C4-2B (cell line): ENCODE measurements around the gene PON1.

Experiments used
- H3K27ac ChIP-seq: fragments of 450-650 bp; 2 replicates; pipeline ENCODE4 v1.5.1; 2017
- ZFX ChIP-seq: fragments of 450-650 bp; IDR thresholded peaks from 2 replicates; pipeline ENCODE4 v1.6.1; 2017
- TF ChIP-seq, protein P1 (sequence below): fragments of 450-650 bp; conservative IDR thresholded peaks from 2 replicates; pipeline ENCODE4 v1.5.1; 2017; ENCODE audit warnings: mild to moderate bottlenecking

PON1 gene

DNA sequence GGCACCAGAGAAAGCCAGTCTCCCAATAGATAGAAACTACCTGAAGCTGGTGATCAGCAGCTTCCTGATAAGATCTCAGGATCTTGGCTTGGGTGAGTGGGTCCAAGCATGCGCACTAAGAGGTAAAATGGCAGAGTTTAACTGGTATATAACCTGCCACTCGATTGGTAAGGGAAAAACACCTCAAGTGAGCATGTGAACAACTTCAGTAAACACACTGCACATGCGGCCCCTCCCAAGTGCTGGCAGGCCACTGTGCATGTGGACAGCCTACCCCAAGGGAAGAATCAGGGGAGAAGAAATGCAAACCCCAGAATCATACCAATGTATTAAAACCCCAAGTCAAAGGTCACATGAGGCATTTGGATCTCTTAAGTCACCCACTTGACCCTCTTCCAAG is 17.7 kb upstream of the PON1 start:
- H3K27ac ChIP-seq, result no peak overlapping the region
- TF ChIP-seq, protein P1, sequence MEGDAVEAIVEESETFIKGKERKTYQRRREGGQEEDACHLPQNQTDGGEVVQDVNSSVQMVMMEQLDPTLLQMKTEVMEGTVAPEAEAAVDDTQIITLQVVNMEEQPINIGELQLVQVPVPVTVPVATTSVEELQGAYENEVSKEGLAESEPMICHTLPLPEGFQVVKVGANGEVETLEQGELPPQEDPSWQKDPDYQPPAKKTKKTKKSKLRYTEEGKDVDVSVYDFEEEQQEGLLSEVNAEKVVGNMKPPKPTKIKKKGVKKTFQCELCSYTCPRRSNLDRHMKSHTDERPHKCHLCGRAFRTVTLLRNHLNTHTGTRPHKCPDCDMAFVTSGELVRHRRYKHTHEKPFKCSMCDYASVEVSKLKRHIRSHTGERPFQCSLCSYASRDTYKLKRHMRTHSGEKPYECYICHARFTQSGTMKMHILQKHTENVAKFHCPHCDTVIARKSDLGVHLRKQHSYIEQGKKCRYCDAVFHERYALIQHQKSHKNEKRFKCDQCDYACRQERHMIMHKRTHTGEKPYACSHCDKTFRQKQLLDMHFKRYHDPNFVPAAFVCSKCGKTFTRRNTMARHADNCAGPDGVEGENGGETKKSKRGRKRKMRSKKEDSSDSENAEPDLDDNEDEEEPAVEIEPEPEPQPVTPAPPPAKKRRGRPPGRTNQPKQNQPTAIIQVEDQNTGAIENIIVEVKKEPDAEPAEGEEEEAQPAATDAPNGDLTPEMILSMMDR, result no peak
- TF ChIP-seq ZFX, result no peak

- TF ChIP-seq, protein P1, result no peak
- TF ChIP-seq ZFX, result no peak
- H3K27ac ChIP-seq, result no peak overlapping the region
Measured at GRCh38 chr7:95340491-95340890, 16.2 kb upstream of the PON1 start.

DNA sequence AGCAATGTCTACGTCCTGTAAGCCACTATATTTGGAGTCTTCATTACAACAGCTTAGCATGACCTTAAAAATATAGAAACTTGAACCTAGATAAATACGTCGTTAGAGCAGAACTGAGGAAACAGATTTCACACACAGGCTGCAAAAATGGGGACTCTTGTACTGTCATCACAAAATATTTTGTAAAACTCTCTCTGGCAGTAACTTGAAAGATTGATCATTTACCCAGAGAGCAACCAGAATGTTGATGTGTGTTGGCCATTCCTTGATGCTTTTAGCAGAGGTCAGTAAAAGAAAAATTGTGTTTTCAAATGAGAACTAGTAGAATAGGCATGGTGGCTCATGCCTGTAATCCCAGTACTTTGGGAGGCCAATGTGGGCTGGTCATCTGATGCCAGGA is 14.5 kb upstream of the PON1 start:
- TF ChIP-seq, protein P1, result no peak
- TF ChIP-seq ZFX, result no peak
- H3K27ac ChIP-seq, result no peak overlapping the region

DNA sequence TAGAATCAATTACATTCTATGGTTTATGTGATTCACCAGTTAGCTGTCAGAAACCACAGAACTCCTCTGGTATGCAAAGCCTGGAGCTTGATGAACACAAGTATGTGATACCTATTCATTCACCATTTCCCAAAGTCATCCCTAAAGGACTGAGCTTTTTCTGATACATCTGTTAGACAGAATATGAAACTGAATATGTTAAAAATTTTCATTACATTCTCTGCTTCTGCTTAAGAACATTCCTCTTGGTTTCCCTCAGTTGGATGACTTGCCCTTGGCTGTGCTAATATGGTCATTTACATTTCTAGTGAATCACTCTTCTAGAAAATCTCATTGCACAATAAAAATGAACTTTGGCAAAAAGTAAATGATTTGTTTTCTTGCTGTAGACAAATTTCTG is 10.8 kb upstream of the PON1 start:
- no peak overlapping the region for H3K27ac ChIP-seq
- TF ChIP-seq ZFX, result no peak
- TF ChIP-seq, protein P1, result no peak

GRCh38 chr7:95334447-95334846 is 10.1 kb upstream of the PON1 start:
- H3K27ac ChIP-seq, result no peak overlapping the region
- TF ChIP-seq ZFX, result no peak
- TF ChIP-seq, protein P1, result no peak

GRCh38 chr7:95330961-95331337 is 6.6 kb upstream of the PON1 start:
- H3K27ac ChIP-seq, result no peak overlapping the region
- TF ChIP-seq, protein P1, result no peak
- no peak for TF ChIP-seq ZFX

DNA sequence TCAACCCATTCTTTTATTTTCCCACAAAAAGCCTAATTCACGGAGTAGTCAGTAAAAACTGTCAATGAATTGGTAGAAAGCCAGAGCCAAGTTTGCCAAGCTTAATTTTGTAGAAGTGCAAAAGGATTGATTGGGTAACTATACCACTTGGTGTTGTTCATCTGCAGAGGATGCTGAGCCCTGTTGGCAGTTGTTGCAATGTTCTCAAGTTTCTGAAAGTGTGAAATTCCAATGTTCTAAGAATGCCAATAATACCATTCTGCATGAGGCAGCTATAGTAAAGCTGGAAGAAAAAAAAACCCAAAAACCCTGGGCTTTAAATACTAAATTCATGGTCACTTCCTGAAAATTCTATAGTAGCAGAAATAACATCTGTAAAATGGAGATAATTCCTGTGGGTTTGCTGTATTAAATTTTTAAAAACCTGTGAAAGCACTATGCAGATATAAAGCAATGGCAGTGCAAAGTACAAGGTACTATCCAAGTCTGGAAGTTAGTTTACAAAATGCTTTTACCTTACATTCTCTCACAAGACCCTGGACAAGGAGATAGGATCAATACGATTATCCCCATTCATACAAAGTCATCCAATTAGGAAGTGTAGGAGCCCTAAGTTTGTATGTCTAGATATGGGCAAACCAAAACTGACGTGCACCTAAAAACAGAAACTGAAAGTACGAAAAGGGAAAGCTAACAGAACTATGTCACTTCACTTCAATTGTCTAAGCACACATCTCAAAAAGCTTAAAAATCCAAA is 6.0 kb upstream of the PON1 start:
- no peak for TF ChIP-seq ZFX
- TF ChIP-seq, protein P1, result no peak
- no peak overlapping the region for H3K27ac ChIP-seq
